Eye (tissue), 1 donor: ENCODE data around the gene RPTOR.
"Not testable (repeated sequence)": the region's sequence is repeated elsewhere in the genome, so short reads cannot be mapped to it uniquely, and the experiment has no call there.

Experiments
- DNase-seq: peaks from one replicate; pipeline ENCODE4 v3.0.0-alpha.2; 2015

Gene RPTOR

GRCh38 chr17:80789356-80789902 is 244.8 kb downstream of the RPTOR start:
- DNase-seq: peak; percentile 78

- DNase-seq: no peak
These were observed 245.6 kb downstream of the RPTOR start for GRCh38 chr17:80790021-80790765.

GRCh38 chr17:80790981-80791742 is 246.5 kb downstream of the RPTOR start:
- peak; percentile 71 for DNase-seq

GRCh38 chr17:80791758-80792284 is 247.2 kb downstream of the RPTOR start:
- DNase-seq: no peak

GRCh38 chr17:80792373-80792781 is 247.7 kb downstream of the RPTOR start:
- DNase-seq: no peak

GRCh38 chr17:80793421-80793820 is 248.8 kb downstream of the RPTOR start:
- no peak for DNase-seq

GRCh38 chr17:80793851-80794267 is 249.2 kb downstream of the RPTOR start:
- no peak for DNase-seq

- peak; percentile 48 for DNase-seq
These were observed 249.8 kb downstream of the RPTOR start for GRCh38 chr17:80794281-80795089.

GRCh38 chr17:80795090-80795580 is 250.5 kb downstream of the RPTOR start:
- no peak for DNase-seq

GRCh38 chr17:80795754-80796153 is 251.1 kb downstream of the RPTOR start:
- DNase-seq: peak; percentile 48

GRCh38 chr17:80796430-80796861 is 251.8 kb downstream of the RPTOR start:
- DNase-seq: no peak

- DNase-seq: not testable (repeated sequence)
These were observed 252.6 kb downstream of the RPTOR start for GRCh38 chr17:80797222-80797621.

- no peak for DNase-seq
These were observed 253.3 kb downstream of the RPTOR start for GRCh38 chr17:80797741-80798594.

GRCh38 chr17:80798595-80799537 is 254.2 kb downstream of the RPTOR start:
- no peak for DNase-seq

- no peak for DNase-seq
These were observed 255.2 kb downstream of the RPTOR start for GRCh38 chr17:80799538-80800480.

GRCh38 chr17:80800481-80801391 is 256.1 kb downstream of the RPTOR start:
- DNase-seq: no peak

- no peak for DNase-seq
These were observed 258.2 kb downstream of the RPTOR start for GRCh38 chr17:80802626-80803450.
